GM06990 (cell line): ENCODE data around the gene CDH7.

Experiments
- DNase-seq: peaks from one replicate; pipeline ENCODE4 v3.0.0-alpha.2; 2011; ENCODE audit not compliant: insufficient read length; ENCODE audit errors: extremely low read depth
- H3K27me3 ChIP-seq: replicated peaks from 2 replicates; pipeline ENCODE4 v1.6.0; 2011; ENCODE audit warnings: low read length; ENCODE audit not compliant: control insufficient read depth, insufficient read depth
- H3K36me3 ChIP-seq: 2 replicates; pipeline ENCODE4 v1.5.1; 2011; ENCODE audit warnings: low read length; ENCODE audit not compliant: control insufficient read depth, insufficient read depth
- H3K4me3 ChIP-seq: replicated peaks from 2 replicates; pipeline ENCODE4 v1.5.1; 2011; ENCODE audit warnings: low read depth, mild to moderate bottlenecking, control low read depth, low read length
- CTCF ChIP-seq: IDR thresholded peaks from 2 replicates; pipeline ENCODE4 v1.5.1; 2011; ENCODE audit warnings: low read length, control low read depth, mild to moderate bottlenecking, inconsistent platforms; ENCODE audit not compliant: insufficient read depth, poor library complexity, severe bottlenecking

CDH7 gene

DNA sequence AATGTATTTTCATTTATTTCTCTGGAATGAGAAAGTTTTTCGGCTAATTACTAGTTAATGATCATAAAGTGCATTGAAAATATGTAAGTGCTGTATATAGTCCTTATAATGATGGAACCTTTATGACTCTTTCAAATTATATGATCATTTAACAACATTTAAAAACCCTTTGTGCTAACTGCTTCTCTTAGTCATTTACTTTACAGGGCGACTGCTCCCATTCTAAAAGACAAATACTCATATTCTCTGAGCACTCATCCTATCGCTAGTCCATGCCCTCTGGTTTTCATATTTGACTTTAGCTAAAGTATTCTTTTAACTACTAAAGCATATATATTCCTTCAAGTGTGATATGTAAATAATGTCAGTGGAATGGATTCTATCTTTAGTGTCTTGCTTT, 168.2 kb downstream of the CDH7 start:
- H3K36me3 ChIP-seq, result no peaks in the 10 kb centered on the region
- no peak for DNase-seq
- TF ChIP-seq CTCF, result no peak
- no peak overlapping the region for H3K4me3 ChIP-seq
- H3K27me3 ChIP-seq, result no peaks in the 10 kb centered on the region

DNA sequence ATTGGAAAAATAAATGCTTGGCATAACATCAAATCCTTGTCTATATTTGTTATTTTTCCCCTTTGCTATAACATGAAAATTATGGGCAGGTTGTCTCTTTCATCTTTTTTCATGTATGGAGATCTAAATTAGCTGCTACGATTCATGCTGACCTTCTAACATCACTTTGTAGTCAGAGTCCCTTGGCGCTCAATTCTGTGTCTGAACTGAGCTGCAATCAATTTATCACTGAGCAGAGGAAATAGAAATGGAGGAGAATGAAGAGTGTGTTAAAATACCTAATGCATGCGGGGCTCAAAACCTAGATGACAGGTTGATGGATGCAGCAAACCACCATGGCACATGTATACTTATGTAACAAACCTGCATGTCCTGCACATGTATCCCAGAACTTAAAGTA, 168.9 kb downstream of the CDH7 start:
- DNase-seq, result no peak
- no peak overlapping the region for H3K4me3 ChIP-seq
- H3K36me3 ChIP-seq, result no peaks in the 10 kb centered on the region
- TF ChIP-seq CTCF, result no peak
- no peaks in the 10 kb centered on the region for H3K27me3 ChIP-seq

GRCh38 chr18:65922103-65922502, 171.3 kb downstream of the CDH7 start:
- Histone ChIP-seq H3K4me3 (no peak overlapping the region), H3K36me3 (no peaks in the 10 kb centered on the region), H3K27me3 (no peaks in the 10 kb centered on the region)
- no peak for DNase-seq
- no peak for TF ChIP-seq CTCF

GRCh38 chr18:65924904-65925303, 174.1 kb downstream of the CDH7 start:
- Histone ChIP-seq H3K4me3 (no peak overlapping the region), H3K27me3 (no peaks in the 10 kb centered on the region), H3K36me3 (no peaks in the 10 kb centered on the region)
- no peak for TF ChIP-seq CTCF
- DNase-seq, result no peak

DNA sequence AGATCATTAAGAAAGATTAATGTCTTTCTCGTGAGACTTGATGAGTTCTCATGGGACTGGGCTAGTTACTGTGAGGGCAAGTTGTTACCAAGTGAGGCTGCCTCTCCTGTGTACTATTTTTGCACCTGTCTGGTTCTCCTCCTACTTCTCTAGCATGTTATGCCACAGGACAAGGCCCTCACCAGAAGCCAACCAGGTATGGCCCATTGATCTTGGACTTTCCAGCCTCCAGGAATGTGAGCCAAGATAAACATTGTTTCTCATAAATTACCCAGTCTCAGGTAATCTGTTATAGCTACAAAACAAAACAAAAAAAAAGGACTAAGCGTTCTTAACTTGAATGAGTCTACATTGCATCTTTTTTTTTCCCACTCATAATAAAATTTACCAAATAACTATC, 184.1 kb downstream of the CDH7 start:
- no peak overlapping the region for H3K4me3 ChIP-seq
- no peak for TF ChIP-seq CTCF
- no peaks in the 10 kb centered on the region for H3K36me3 ChIP-seq
- H3K27me3 ChIP-seq, result no peaks in the 10 kb centered on the region
- no peak for DNase-seq

DNA sequence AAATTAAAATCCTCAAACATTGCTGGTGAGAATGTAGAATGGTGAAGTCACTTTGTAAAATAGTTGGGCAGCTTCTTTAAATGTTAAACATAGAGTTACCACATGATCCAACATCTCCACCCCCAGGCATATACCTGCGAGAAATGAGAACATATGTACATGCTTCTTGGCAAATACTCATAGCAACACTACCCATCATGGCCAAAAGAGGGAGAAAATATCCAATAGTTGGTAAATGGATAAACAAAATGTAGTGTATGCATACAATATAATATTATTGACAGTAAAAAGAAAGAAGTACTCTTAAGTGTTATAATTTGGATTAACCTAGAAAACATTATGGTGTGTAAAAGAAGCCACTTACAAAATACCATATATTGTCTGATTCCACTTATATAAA, 185.9 kb downstream of the CDH7 start:
- DNase-seq, result no peak
- no peak overlapping the region for H3K4me3 ChIP-seq
- H3K27me3 ChIP-seq, result no peaks in the 10 kb centered on the region
- no peaks in the 10 kb centered on the region for H3K36me3 ChIP-seq
- no peak for TF ChIP-seq CTCF
